Suprapubic skin (tissue), 4 donors: ENCODE data around the gene ETV6.

ENCODE experiments used
- EP300 ChIP-seq: sonication (generic); formaldehyde crosslinking; IDR thresholded peaks from one replicate; pipeline ENCODE4 v1.6.1; 2017; ENCODE audit warnings: antibody characterized with exemption
- POLR2A ChIP-seq, 2 donors: fragments of 450-650 bp; IDR thresholded peaks; one replicate each; pipeline ENCODE4 v1.6.1; 2017; ENCODE audit warnings: antibody characterized with exemption in 2 of 2, mild to moderate bottlenecking in 2 of 2, moderate library complexity in 2 of 2
- POLR2AphosphoS5 ChIP-seq, 3 donors: sonication (generic); formaldehyde crosslinking; IDR thresholded peaks; one replicate each; pipeline ENCODE4 v1.6.1; 2017; ENCODE audit warnings: antibody characterized with exemption in 3 of 3
- TF ChIP-seq, protein P1 (sequence below), 2 donors: fragments of 200-600 bp in 1 of 2; fragments of 450-650 bp in 1 of 2; sonication (generic) in 1 of 2; IDR thresholded peaks; one replicate each; pipeline ENCODE4 v1.5.1; 2016 to 2019; ENCODE audit warnings: antibody characterized with exemption in 2 of 2, mild to moderate bottlenecking in 1 of 2, moderate library complexity in 1 of 2

DNA sequence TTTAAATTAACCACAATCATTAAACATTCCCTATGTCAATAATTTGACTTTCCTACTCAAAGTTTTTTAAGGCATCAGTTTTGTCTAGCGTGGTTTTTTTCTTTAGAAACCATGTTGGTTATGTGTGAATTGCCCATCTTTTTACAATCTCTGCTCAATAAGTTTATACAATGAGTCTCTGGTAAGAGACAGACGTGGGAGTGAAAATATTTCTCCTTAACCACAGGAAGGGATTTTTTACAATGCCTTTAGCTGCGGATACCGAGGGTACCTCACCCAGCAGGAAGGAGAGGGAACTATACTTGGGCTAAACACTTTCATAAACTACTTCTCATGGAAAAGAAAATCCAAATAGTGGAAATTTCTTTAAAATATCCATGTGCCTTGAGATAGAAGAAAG, 229.8 kb downstream of the ETV6 start:
- TF ChIP-seq, protein P1, sequence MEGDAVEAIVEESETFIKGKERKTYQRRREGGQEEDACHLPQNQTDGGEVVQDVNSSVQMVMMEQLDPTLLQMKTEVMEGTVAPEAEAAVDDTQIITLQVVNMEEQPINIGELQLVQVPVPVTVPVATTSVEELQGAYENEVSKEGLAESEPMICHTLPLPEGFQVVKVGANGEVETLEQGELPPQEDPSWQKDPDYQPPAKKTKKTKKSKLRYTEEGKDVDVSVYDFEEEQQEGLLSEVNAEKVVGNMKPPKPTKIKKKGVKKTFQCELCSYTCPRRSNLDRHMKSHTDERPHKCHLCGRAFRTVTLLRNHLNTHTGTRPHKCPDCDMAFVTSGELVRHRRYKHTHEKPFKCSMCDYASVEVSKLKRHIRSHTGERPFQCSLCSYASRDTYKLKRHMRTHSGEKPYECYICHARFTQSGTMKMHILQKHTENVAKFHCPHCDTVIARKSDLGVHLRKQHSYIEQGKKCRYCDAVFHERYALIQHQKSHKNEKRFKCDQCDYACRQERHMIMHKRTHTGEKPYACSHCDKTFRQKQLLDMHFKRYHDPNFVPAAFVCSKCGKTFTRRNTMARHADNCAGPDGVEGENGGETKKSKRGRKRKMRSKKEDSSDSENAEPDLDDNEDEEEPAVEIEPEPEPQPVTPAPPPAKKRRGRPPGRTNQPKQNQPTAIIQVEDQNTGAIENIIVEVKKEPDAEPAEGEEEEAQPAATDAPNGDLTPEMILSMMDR (IDR thresholded peaks at IDR 0.05): no peak
- TF ChIP-seq POLR2A (IDR thresholded peaks at IDR 0.05) (no peak), EP300 (no peak), POLR2AphosphoS5 (IDR thresholded peaks at IDR 0.05) (no peak)
